HEK293 (cell line): ENCODE data around the gene SEMA4F.

Source experiments
- FEZF1 ChIP-seq: fragments of 450-650 bp; formaldehyde crosslinking; IDR thresholded peaks from 2 replicates; pipeline ENCODE4 v1.5.1; 2016; ENCODE audit warnings: missing biosample characterization, missing genetic modification characterization
- KLF10 ChIP-seq: fragments of 450-650 bp; IDR thresholded peaks from 2 replicates; pipeline ENCODE4 v1.5.1; 2018; ENCODE audit warnings: missing biosample characterization, mild to moderate bottlenecking, missing genetic modification characterization
- KLF7 ChIP-seq: fragments of 450-650 bp; formaldehyde crosslinking; IDR thresholded peaks from 2 replicates; pipeline ENCODE4 v1.5.1; 2016; ENCODE audit warnings: missing biosample characterization, missing genetic modification characterization, borderline replicate concordance
- MZF1 ChIP-seq: fragments of 450-650 bp; formaldehyde crosslinking; IDR thresholded peaks from 2 replicates; pipeline ENCODE4 v1.5.1; 2017; ENCODE audit warnings: missing biosample characterization, missing genetic modification characterization, borderline replicate concordance
- PATZ1 ChIP-seq: fragments of 450-650 bp; formaldehyde crosslinking; IDR thresholded peaks from 2 replicates; pipeline ENCODE4 v1.5.1; 2016; ENCODE audit warnings: missing biosample characterization, missing genetic modification characterization
- PRDM1 ChIP-seq: fragments of 450-650 bp; formaldehyde crosslinking; IDR thresholded peaks from 2 replicates; pipeline ENCODE4; 2016; ENCODE audit warnings: missing biosample characterization, missing genetic modification characterization
- PRDM10 ChIP-seq: fragments of 450-650 bp; formaldehyde crosslinking; IDR thresholded peaks from 2 replicates; pipeline ENCODE4 v1.5.1; 2016; ENCODE audit warnings: missing biosample characterization, missing genetic modification characterization
- SP7 ChIP-seq: fragments of 450-650 bp; formaldehyde crosslinking; IDR thresholded peaks from 2 replicates; pipeline ENCODE4 v1.5.1; 2016; ENCODE audit warnings: missing biosample characterization, missing genetic modification characterization
- ZFP69B ChIP-seq: fragments of 450-650 bp; formaldehyde crosslinking; IDR thresholded peaks from 2 replicates; pipeline ENCODE4 v1.5.1; 2016; ENCODE audit warnings: missing biosample characterization, missing genetic modification characterization
- ZNF114 ChIP-seq: fragments of 450-650 bp; formaldehyde crosslinking; IDR thresholded peaks from 2 replicates; pipeline ENCODE4 v1.5.0; 2017; ENCODE audit warnings: missing biosample characterization, missing genetic modification characterization
- ZNF132 ChIP-seq: fragments of 450-650 bp; formaldehyde crosslinking; IDR thresholded peaks from 2 replicates; pipeline ENCODE4 v1.5.1; 2017; ENCODE audit warnings: missing biosample characterization, missing genetic modification characterization, borderline replicate concordance
- ZNF16 ChIP-seq: fragments of 450-650 bp; formaldehyde crosslinking; IDR thresholded peaks from 2 replicates; pipeline ENCODE4 v1.5.1; 2016; ENCODE audit warnings: low read depth, missing biosample characterization, missing genetic modification characterization
- ZNF174 ChIP-seq: fragments of 450-650 bp; formaldehyde crosslinking; IDR thresholded peaks from 2 replicates; pipeline ENCODE4 v1.5.0; 2017; ENCODE audit warnings: missing biosample characterization, mild to moderate bottlenecking, missing genetic modification characterization
- ZNF23 ChIP-seq: fragments of 450-650 bp; formaldehyde crosslinking; IDR thresholded peaks from 2 replicates; pipeline ENCODE4 v1.5.1; 2016; ENCODE audit warnings: missing biosample characterization, missing genetic modification characterization, borderline replicate concordance
- ZNF24 ChIP-seq: fragments of 450-650 bp; formaldehyde crosslinking; IDR thresholded peaks from 2 replicates; pipeline ENCODE4 v1.5.1; 2016; ENCODE audit warnings: missing biosample characterization, missing genetic modification characterization
- ZNF560 ChIP-seq: fragments of 450-650 bp; formaldehyde crosslinking; IDR thresholded peaks from 2 replicates; pipeline ENCODE4 v1.5.1; 2017; ENCODE audit warnings: missing biosample characterization, missing genetic modification characterization, borderline replicate concordance
- ZNF626 ChIP-seq: fragments of 450-650 bp; sonication (Bioruptor Pico); formaldehyde crosslinking; IDR thresholded peaks from 2 replicates; pipeline ENCODE4 v1.5.1; 2018; ENCODE audit warnings: missing biosample characterization, missing genetic modification characterization, inconsistent platforms
- ZNF629 ChIP-seq: fragments of 450-650 bp; formaldehyde crosslinking; IDR thresholded peaks from 2 replicates; pipeline ENCODE4 v1.5.1; 2017; ENCODE audit warnings: missing biosample characterization, missing genetic modification characterization
- ZNF660 ChIP-seq: fragments of 450-650 bp; IDR thresholded peaks from 2 replicates; pipeline ENCODE4 v1.5.1; 2018; ENCODE audit warnings: missing biosample characterization, mild to moderate bottlenecking, missing genetic modification characterization
- ZNF701 ChIP-seq: fragments of 450-650 bp; formaldehyde crosslinking; IDR thresholded peaks from 2 replicates; pipeline ENCODE4 v1.5.1; 2016; ENCODE audit warnings: missing biosample characterization, missing genetic modification characterization
- ZNF707 ChIP-seq: fragments of 450-650 bp; formaldehyde crosslinking; IDR thresholded peaks from 2 replicates; pipeline ENCODE4 v1.5.1; 2016; ENCODE audit warnings: missing biosample characterization, missing genetic modification characterization
- ZNF76 ChIP-seq: fragments of 450-650 bp; formaldehyde crosslinking; IDR thresholded peaks from 2 replicates; pipeline ENCODE4; 2016; ENCODE audit warnings: low read depth, missing biosample characterization, missing genetic modification characterization, borderline replicate concordance
- ZNF843 ChIP-seq: fragments of 450-650 bp; formaldehyde crosslinking; IDR thresholded peaks from 2 replicates; pipeline ENCODE4 v1.5.1; 2016; ENCODE audit warnings: missing biosample characterization, missing genetic modification characterization
- TF ChIP-seq, protein P1 (sequence below): fragments of 450-650 bp; formaldehyde crosslinking; IDR thresholded peaks from 2 replicates; pipeline ENCODE4 v1.5.1; 2016; ENCODE audit warnings: missing biosample characterization, missing genetic modification characterization, low read depth
- TF ChIP-seq, protein P2 (sequence below): fragments of 450-650 bp; formaldehyde crosslinking; IDR thresholded peaks from 2 replicates; pipeline ENCODE4 v1.5.1; 2016; ENCODE audit warnings: missing biosample characterization, missing genetic modification characterization
- TF ChIP-seq, protein P3 (sequence below): fragments of 450-650 bp; formaldehyde crosslinking; IDR thresholded peaks from 2 replicates; pipeline ENCODE4 v1.5.0; 2017; ENCODE audit warnings: missing biosample characterization, missing genetic modification characterization, borderline replicate concordance

Gene SEMA4F

GRCh38 chr2:74653985-74654882, at the start of gene SEMA4F (continued):
- TF ChIP-seq PRDM10, result no peak
- TF ChIP-seq SP7, result peak; percentile 11; the same call in 1 of the 2 replicates
- TF ChIP-seq ZNF629 (tag by site-specific recombination), result 0 out of 2 replicates have a peak, but pooled peaks have one; percentile 8
- no peak for TF ChIP-seq ZNF114 (tag by site-specific recombination)
- TF ChIP-seq ZNF24 (tag by site-specific recombination), result no peak
- TF ChIP-seq ZNF132 (tag by site-specific recombination), result no peak
- no peak for TF ChIP-seq ZFP69B (tag by site-specific recombination)
- TF ChIP-seq, protein P1, sequence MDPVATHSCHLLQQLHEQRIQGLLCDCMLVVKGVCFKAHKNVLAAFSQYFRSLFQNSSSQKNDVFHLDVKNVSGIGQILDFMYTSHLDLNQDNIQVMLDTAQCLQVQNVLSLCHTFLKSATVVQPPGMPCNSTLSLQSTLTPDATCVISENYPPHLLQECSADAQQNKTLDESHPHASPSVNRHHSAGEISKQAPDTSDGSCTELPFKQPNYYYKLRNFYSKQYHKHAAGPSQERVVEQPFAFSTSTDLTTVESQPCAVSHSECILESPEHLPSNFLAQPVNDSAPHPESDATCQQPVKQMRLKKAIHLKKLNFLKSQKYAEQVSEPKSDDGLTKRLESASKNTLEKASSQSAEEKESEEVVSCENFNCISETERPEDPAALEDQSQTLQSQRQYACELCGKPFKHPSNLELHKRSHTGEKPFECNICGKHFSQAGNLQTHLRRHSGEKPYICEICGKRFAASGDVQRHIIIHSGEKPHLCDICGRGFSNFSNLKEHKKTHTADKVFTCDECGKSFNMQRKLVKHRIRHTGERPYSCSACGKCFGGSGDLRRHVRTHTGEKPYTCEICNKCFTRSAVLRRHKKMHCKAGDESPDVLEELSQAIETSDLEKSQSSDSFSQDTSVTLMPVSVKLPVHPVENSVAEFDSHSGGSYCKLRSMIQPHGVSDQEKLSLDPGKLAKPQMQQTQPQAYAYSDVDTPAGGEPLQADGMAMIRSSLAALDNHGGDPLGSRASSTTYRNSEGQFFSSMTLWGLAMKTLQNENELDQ (tag by site-specific recombination), result no peak
- no peak for TF ChIP-seq ZNF701 (tag by site-specific recombination)
- no peak for TF ChIP-seq MZF1 (tag by site-specific recombination)
- TF ChIP-seq, protein P2, sequence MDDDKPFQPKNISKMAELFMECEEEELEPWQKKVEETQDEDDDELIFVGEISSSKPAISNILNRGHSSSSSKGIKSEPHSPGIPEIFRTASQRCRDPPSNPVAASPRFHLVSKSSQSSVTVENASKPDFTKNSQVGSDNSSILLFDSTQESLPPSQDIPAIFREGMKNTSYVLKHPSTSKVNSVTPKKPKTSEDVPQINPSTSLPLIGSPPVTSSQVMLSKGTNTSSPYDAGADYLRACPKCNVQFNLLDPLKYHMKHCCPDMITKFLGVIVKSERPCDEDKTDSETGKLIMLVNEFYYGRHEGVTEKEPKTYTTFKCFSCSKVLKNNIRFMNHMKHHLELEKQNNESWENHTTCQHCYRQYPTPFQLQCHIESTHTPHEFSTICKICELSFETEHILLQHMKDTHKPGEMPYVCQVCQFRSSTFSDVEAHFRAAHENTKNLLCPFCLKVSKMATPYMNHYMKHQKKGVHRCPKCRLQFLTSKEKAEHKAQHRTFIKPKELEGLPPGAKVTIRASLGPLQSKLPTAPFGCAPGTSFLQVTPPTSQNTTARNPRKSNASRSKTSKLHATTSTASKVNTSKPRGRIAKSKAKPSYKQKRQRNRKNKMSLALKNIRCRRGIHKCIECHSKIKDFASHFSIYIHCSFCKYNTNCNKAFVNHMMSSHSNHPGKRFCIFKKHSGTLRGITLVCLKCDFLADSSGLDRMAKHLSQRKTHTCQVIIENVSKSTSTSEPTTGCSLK (tag by site-specific recombination), result no peak
- TF ChIP-seq KLF10 (tag by site-specific recombination), result no peak
- no peak for TF ChIP-seq ZNF560 (tag by site-specific recombination)
- TF ChIP-seq ZNF707 (tag by site-specific recombination), result no peak
- TF ChIP-seq KLF7, result 0 out of 2 replicates have a peak, but pooled peaks have one; percentile 56
- TF ChIP-seq ZNF76 (tag by site-specific recombination), result no peak
- no peak for TF ChIP-seq ZNF16 (tag by site-specific recombination)
- TF ChIP-seq ZNF660 (tag by site-specific recombination), result no peak
- TF ChIP-seq, protein P3, sequence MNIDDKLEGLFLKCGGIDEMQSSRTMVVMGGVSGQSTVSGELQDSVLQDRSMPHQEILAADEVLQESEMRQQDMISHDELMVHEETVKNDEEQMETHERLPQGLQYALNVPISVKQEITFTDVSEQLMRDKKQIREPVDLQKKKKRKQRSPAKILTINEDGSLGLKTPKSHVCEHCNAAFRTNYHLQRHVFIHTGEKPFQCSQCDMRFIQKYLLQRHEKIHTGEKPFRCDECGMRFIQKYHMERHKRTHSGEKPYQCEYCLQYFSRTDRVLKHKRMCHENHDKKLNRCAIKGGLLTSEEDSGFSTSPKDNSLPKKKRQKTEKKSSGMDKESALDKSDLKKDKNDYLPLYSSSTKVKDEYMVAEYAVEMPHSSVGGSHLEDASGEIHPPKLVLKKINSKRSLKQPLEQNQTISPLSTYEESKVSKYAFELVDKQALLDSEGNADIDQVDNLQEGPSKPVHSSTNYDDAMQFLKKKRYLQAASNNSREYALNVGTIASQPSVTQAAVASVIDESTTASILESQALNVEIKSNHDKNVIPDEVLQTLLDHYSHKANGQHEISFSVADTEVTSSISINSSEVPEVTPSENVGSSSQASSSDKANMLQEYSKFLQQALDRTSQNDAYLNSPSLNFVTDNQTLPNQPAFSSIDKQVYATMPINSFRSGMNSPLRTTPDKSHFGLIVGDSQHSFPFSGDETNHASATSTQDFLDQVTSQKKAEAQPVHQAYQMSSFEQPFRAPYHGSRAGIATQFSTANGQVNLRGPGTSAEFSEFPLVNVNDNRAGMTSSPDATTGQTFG (tag by site-specific recombination), result no peak
- no peak for TF ChIP-seq PRDM1 (tag by site-specific recombination)
- TF ChIP-seq FEZF1 (tag by site-specific recombination), result no peak
- TF ChIP-seq ZNF843 (tag by site-specific recombination), result no peak
- TF ChIP-seq ZNF626 (tag by site-specific recombination), result no peak
- TF ChIP-seq PATZ1 (tag by site-specific recombination), result peak; percentile 56
- TF ChIP-seq ZNF23 (tag by site-specific recombination), result no peak
- no peak for TF ChIP-seq ZNF174
